Ramos (cell line): ENCODE measurements around the gene CYB5R4.

ENCODE experiments used
- in situ Hi-C: fragments of 300-500 bp; cut with MboI; formaldehyde crosslinking; loops from one replicate; pipeline ENCODE4 v1.14.3; 2022; ENCODE audit warnings: low sequenced_read_pairs; ENCODE audit not compliant: unreplicated experiment

Gene CYB5R4

GRCh38 chr6:83862776-83863471 lies 3.4 kb downstream of the CYB5R4 start:
- in situ Hi-C loops: no loop called here

DNA sequence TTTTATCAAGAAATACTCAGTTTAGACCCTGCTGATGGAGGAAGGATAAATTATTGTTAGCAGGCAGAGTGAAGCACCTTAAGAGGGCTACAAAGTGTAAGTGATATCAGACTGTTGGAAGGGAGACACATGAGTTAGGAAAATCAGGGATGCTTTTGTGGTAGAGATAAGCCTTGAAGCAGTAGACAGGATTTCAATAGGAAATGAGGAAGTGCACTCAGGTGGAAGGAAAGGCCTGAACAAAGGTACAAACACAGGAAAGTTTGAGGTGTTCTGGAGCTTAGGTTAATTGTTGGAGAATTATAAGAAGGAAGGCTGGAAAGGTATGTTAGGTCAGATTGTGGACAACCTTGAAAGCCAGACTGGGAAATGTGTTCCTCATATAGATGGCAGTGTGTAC lies 7.6 kb downstream of the CYB5R4 start:
- in situ Hi-C loops: no loop called here

- in situ Hi-C loops: no loop called here
Observed at GRCh38 chr6:83867527-83868161, 8.2 kb downstream of the CYB5R4 start.

DNA sequence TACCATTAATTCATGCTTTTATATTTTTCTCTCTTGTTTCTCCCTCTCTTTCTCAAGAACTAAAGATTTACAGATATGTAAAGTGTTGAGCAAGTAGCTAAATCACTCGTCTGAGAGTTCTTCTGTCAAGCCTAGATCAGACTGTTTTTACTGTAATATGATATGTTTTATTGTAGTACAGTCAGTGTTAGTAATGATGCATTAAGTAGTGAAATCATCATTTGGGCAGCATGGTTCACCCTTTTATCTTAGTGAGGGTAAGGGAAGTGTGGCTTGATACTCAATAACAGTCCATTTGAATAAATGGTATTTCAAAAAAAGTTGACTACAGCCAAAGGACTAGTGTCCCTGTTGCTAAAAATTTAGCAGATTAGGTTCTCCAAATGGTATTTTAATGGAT lies 9.2 kb downstream of the CYB5R4 start:
- in situ Hi-C loops: no loop called here

GRCh38 chr6:83870649-83871048 lies 11.2 kb downstream of the CYB5R4 start:
- in situ Hi-C loops: no loop called here

- in situ Hi-C loops: no loop called here
Observed at GRCh38 chr6:83872386-83873118, 13.1 kb downstream of the CYB5R4 start.

DNA sequence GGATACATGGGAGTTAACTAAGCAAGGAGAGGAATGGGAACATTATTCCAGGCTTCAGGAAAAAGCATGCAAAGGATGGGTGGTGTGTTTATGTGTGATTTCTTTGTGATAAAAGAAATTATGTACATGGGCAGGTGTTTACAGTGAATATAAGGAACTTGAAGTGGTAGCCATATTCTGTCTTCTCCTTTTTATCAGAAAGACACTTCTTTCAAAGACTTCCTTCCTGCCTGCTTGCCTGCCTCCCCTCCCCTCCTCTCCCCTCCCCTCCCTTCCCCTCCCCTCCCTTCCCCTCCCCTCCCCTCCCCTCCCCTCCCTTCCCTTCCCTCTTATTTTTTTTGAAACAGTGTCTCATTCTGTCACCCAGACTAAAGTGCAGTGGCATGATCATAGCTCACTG lies 14.4 kb downstream of the CYB5R4 start:
- in situ Hi-C loops: no loop called here

DNA sequence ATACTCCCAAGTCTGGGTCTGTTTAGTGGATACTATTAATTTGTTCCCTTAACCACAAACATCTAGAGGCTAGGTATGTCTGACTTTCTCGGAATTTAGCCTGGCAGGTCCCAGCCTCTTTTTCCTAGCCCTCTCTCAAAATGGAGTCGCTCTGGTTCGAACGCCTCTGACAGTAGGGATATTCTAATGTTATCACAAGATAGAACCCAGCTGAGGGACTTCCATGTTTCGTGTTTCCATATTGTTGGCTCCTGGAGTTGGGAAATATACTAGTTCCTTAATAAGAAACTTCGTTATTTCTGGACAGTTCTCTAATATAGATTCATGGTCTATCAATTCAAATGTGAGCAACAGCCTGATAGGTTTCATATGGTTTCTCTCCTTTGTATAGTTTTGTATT lies 16.4 kb downstream of the CYB5R4 start:
- in situ Hi-C loops: loop anchor here (25.0 kb wide), 1 partner anchor 336 kb away; no protein-coding TSS in a partner anchor

- in situ Hi-C loops: loop anchor here (25.0 kb wide), 1 partner anchor 333 kb away; no protein-coding TSS in a partner anchor
Observed at GRCh38 chr6:83878902-83879644, 19.6 kb downstream of the CYB5R4 start.

DNA sequence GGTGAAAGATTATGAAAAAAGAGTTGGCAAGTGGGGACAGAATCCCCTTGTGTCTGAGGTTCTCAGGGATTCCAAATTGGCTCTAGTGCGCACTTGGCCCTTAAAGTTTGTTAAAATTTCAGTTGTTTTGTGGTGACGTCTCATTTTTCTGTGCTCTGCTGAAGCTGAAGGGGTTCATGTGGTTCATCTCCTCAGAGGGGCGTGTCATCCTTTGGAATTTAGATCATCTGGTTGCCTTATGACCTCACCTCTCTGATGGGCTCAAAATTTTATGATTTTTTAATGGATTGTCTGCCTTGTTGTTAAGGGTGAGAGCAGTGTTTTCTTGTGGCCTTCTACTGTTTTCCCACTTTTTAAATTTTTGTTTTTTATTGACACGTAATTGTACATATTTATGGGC lies 20.3 kb downstream of the CYB5R4 start:
- in situ Hi-C loops: loop anchor here (25.0 kb wide), 1 partner anchor 333 kb away; no protein-coding TSS in a partner anchor

- in situ Hi-C loops: loop anchor here (25.0 kb wide), 1 partner anchor 329 kb away; no protein-coding TSS in a partner anchor
Observed at GRCh38 chr6:83883240-83883639, 23.8 kb downstream of the CYB5R4 start.

DNA sequence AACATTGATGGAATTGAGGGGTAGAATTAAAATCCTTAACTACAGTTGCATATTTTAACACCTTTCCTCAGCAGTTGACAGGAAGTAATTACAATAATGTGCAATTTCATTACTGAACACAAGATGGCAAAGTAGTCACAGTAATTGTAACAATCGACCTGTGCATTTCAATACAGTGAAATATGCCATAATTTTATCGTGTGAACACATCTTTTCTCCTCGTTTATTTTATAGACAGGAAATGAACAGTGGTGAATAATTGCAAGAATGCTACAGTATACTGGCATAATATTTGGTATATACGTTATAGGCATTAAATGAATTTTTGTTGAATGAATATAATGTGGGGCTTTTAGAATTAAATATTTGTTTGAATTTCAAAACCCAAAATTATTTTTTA lies 25.0 kb downstream of the CYB5R4 start:
- in situ Hi-C loops: loop anchor here (25.0 kb wide), 1 partner anchor 328 kb away; no protein-coding TSS in a partner anchor

DNA sequence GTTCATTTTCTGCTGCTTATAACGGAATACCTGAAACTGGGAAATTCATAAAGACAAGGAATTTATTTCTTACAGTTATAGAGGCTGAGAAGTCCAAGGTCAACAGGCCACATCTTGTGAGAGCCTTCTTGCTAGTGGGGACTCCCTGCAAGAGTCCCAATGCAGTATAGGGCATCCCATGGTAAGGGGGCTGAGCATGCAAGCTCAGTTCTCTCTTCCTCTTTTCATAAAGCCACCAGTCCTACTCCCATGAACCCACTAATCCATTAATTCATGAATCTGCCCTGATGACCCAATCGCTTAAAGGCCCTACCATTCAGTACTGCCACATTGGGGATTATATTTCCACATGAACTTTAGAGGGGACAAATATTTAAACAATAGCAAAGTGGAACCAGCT lies 26.5 kb downstream of the CYB5R4 start:
- in situ Hi-C loops: loop anchor here (25.0 kb wide), 1 partner anchor 326 kb away; no protein-coding TSS in a partner anchor

DNA sequence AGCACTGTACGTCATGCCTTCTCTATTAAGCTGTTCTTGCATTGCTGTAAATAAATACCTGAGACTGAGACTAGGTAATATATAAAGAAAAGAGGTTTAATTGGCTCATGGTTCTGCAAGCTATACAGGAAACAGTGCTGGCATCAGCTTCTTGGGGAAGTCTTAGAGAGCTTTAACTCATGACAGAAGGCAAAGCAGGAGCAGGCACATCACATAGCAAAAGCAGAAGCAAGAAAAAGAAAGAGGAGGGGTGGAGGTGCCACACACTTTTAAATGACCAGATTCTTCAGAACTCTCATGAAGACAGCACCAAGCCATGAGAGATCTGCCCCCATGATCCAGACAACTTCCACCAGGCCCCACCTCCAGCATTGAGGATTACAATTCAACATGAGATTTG lies 30.1 kb downstream of the CYB5R4 start:
- in situ Hi-C loops: loop anchor here (25.0 kb wide), 1 partner anchor 323 kb away; no protein-coding TSS in a partner anchor

DNA sequence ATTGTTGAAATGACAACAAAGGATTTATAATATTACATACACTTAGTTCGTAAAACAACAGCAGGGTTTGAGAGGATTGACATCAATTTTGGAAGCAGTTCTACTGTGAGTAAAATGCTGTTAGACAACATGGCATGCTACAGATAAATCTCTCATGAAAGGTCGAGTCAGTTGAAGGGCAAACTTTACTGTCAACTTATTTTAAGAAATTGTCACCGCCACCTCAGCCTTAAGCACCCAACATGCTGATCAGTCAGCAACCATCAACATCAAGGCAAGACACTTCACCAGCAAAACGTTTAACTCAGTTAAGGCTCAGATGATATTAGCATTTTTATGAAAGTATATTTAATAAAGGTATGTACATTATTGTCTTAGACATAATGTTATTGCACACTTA lies 31.0 kb downstream of the CYB5R4 start:
- in situ Hi-C loops: loop anchor here (25.0 kb wide), 1 partner anchor 322 kb away; no protein-coding TSS in a partner anchor

- in situ Hi-C loops: loop anchor here (25.0 kb wide), 1 partner anchor 321 kb away; no protein-coding TSS in a partner anchor
Observed at GRCh38 chr6:83891586-83891985, 32.1 kb downstream of the CYB5R4 start.

DNA sequence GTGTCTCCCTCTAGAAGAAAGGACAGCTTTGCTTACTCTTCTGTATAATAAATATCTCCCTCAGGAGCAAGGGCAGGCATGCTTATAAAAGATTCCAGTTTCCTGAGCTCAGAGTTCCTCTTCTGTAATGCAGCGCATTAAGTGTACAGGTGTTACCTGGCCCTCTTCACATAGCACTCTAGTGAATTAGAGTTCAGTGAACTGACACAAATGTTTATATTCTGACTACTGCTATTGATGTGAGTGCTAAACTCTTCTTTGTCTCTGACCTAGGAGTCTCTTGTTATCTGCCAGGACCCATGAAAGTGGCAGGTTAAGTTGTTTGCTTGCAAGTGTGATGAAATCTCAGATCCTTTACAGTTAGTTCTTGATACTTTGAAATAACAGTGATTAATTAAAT lies 33.5 kb downstream of the CYB5R4 start:
- in situ Hi-C loops: loop anchor here (25.0 kb wide), 1 partner anchor 319 kb away; no protein-coding TSS in a partner anchor

DNA sequence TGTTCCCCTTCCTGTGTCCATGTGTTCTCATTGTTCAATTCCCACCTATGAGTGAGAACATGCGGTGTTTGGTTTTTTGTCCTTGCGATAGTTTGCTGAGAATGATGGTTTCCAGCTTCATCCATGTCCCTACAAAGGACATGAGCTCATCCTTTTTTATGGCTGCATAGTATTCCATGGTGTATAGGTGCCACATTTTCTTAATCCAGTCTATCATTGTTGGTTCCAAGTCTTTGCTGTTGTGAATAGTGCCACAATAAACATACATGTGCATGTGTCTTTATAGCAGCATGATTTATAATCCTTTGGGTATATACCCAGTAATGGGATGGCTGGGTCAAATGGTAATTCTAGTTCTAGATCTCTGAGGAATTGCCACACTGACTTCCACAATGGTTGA lies 37.6 kb downstream of the CYB5R4 start:
- in situ Hi-C loops: loop anchor here (25.0 kb wide), 1 partner anchor 315 kb away; no protein-coding TSS in a partner anchor

DNA sequence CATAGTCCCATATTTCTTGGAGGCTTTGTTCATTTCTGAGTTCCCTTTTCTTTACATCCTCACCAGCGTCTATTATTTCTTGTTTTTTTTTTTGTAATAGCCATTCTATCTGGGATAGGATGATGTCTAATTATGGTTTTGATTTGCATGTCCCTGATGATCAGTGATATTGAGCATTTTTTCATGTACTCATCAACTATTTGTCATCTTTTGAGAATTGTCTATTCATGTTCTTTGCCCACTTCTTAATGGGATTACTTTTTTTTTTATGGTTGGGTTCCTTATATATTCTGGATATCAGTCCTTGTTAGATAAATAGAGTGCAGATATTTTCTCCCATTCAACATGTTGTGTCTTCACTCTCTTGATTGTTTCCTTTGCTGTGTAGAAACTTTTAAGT lies 42.1 kb downstream of the CYB5R4 start:
- in situ Hi-C loops: no loop called here

- in situ Hi-C loops: no loop called here
Observed at GRCh38 chr6:83904395-83904794, 44.9 kb downstream of the CYB5R4 start.
